Measurements from ENCODE around the gene CEP170.
A peak's percentile ranks its signal among the peaks of the same experiment; 100 is the strongest.

CEP170 gene

GRCh38 chr1:243267914-243268653 is 13.0 kb upstream of the CEP170 start:
- DNase-seq: no peak

- DNase-seq: no peak
These were observed 12.4 kb upstream of the CEP170 start for GRCh38 chr1:243267471-243267880.

GRCh38 chr1:243266231-243266630 is 11.2 kb upstream of the CEP170 start:
- DNase-seq: no peak

- DNase-seq: no peak
These were observed 9.6 kb upstream of the CEP170 start for GRCh38 chr1:243264717-243265116.

- no peak for DNase-seq
These were observed 6.3 kb upstream of the CEP170 start for GRCh38 chr1:243261390-243261789.

GRCh38 chr1:243260221-243260880 is 5.3 kb upstream of the CEP170 start:
- no peak for DNase-seq

GRCh38 chr1:243258731-243259130 is 3.6 kb upstream of the CEP170 start:
- no peak for DNase-seq

- DNase-seq: no peak
These were observed 2.1 kb upstream of the CEP170 start for GRCh38 chr1:243257189-243257588.

GRCh38 chr1:243256590-243256989 is 1.5 kb upstream of the CEP170 start:
- DNase-seq: no peak

- peak; percentile 81 for DNase-seq
These were observed 871 bp upstream of the CEP170 start, which contains the start of gene SDCCAG8 for GRCh38 chr1:243255791-243256512. Gene SDCCAG8 (plus strand): TSS chr1:243256041. CDS start chr1:243256174, 133 bp downstream.

GRCh38 chr1:243254233-243254926 is 701 bp downstream of the CEP170 start:
- peak; percentile 64 for DNase-seq

GRCh38 chr1:243253926-243254232 is 1.2 kb downstream of the CEP170 start:
- no peak for DNase-seq

GRCh38 chr1:243253211-243253925 is 1.7 kb downstream of the CEP170 start:
- no peak for DNase-seq

- no peak for DNase-seq
These were observed 3.5 kb downstream of the CEP170 start for GRCh38 chr1:243251539-243251938.

- DNase-seq: no peak
These were observed 5.0 kb downstream of the CEP170 start for GRCh38 chr1:243250102-243250501.

- DNase-seq: no peak
These were observed 5.9 kb downstream of the CEP170 start for GRCh38 chr1:243249214-243249613.

GRCh38 chr1:243247901-243248300 is 7.2 kb downstream of the CEP170 start:
- no peak for DNase-seq

GRCh38 chr1:243246916-243247315 is 8.2 kb downstream of the CEP170 start:
- DNase-seq: no peak

- DNase-seq: no peak
These were observed 10.6 kb downstream of the CEP170 start for GRCh38 chr1:243244432-243244841.

GRCh38 chr1:243236604-243237252 is 18.4 kb downstream of the CEP170 start:
- no peak for DNase-seq

GRCh38 chr1:243234978-243235647 is 20.0 kb downstream of the CEP170 start:
- no peak for DNase-seq

- no peak for DNase-seq
These were observed 21.2 kb downstream of the CEP170 start for GRCh38 chr1:243233908-243234307.
